HG03469 (cell line): ENCODE data around the gene EVPL.
"Not testable (repeated sequence)": the region's sequence is repeated elsewhere in the genome, so short reads cannot be mapped to it uniquely, and the experiment has no call there.

ENCODE experiments used
- ATAC-seq: cut with Tn5 transposase; IDR thresholded peaks from one replicate; pipeline ENCODE4 v1.9.1; 2021; ENCODE audit warnings: mild to moderate bottlenecking, moderate library complexity, moderate number of reproducible peaks; ENCODE audit not compliant: unreplicated experiment

The EVPL gene

DNA sequence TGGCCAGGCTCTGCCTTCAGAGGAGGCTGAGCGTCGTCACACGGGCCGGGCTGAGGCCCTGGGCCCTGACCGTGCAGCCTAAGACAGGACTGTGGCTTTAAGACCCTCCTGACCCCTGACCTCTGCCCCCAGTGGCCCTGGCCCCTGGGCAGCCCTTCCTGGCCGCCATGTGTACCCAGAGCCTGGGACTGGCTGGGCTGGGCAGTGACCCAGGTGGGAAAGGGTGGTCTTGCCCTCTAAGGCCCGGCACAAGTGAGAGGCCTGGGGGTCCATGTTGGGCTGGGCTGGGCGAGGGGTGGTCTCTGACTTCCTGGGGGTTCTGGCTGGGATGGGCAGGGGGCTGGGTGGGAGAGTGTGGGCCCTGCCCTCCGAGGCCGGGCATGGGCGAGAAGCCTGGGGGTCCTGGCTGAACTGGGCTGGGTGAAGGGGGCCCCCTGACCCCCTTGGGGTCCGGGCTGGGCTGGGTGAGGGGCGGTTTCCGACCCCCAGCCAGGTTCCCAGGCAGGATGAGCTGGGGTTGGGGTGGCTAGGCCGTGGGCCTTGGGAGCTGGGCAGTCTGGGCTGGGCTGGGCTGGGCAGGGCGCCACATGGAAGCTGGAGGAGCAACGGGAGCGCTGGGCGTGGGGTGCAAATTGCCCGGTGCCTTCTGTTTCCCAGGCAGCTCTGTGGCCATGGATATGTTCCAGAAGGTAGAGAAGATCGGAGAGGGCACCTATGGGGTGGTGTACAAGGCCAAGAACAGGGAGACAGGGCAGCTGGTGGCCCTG, 26.2 kb downstream of the EVPL start, which contains the start of gene CDK3:
CDK3 (plus strand) TSS at position 101 of the 767 bp plus-strand sequence; CDS start at position 672, 571 bp downstream.
- no peak for ATAC-seq

DNA sequence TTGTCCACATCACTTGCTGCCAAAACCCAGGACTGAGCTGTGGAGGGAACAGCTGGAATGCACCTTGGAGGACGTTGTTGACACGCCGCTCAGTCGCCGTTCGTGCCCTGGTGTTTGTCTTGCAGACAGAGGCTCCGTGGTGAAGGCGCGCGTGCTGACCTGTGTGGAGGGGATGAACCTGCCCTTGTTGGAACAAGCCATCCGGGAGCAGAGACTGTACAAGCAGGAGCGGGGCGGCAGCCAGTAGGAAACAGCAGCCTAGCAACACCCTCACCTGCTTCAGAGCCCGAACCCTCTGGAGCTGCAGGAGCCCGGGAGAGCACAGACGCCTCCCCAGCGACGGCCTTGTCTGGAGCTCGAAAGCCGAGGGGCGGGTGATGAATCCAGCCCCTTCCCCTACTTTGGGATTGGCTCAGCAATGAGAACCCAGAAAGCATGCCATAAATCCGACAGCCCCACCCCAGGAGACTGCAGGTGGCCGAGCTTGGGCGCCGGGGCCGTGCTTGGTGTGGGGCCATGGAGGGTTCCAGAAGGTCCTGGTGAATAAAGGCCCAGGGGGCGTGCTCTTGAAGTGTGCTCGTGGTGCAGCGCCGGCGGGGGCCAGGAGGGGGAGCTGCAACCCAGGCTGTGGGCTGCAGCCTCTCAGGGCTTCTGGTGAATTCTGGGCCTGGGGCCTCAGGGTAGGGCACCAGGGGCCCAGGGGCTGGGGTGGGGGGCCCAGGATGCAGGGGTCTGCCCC, 26.9 kb downstream of the EVPL start:
- no peak for ATAC-seq

DNA sequence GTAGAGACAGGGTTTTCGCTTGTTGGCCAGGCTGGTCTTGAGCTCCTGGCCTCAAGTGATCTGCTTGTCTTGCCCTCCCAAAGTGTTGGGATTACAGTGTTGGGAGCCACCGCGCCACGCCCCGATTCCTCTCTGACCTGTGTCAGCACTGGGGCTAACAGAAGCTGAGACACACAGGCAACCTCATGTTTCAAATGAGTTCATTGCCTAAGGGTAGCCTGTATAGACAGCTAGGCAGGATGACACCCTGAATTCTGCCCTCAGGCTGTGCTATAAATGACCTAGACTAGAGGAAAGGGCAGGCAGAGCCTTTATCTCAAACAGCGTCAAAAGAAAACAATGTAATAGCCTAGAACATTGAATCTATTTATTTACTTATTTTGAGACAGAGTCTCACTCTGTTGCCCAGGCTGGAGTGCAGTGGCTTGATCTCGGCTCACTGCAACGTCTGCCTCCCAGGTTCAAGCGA, 28.7 kb downstream of the EVPL start:
- no peak for ATAC-seq

DNA sequence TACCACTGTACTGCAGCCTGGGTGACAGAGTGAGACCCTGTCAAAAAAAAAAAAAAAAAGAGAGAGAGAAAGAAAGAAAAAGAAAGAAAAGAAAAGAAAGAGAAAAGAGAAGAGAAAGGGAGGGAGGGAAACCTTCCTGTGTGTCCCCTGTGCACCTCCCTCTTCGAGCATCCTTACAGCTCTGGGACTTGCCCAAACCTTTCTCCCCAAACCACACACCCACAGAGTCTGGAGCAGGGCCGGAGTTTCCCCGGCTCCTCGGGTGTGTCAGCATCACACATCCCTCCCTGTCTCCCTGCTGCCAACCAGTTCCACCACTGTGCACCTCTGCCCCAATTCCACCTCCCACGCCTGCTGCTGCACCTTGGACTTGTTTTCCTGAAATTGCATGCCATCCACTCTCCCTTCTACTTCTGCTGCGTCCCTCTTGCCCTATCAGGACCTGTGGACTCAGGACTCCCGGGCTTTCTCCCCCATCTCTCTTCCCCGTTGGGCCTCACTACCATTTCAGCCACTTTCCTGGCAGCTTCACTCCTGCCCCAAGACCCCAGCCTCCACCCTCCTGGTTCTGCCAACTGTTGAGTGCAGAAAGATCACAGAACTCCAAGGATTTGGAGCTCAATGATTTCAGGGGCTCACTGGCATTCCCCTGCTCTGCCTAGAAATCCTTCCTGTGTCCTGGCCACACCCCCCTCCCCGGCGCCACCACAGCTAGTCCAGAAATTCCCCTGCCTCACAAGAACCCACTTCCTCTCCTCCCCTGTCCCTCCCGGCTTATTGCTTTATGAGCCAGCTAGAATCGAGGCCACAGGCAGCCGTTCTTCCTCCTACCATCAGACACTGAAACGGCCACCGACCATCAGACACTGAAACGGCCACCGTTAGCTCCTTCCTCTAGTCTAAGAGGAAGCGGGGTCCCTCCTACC, 30.2 kb downstream of the EVPL start:
- ATAC-seq: no peak

DNA sequence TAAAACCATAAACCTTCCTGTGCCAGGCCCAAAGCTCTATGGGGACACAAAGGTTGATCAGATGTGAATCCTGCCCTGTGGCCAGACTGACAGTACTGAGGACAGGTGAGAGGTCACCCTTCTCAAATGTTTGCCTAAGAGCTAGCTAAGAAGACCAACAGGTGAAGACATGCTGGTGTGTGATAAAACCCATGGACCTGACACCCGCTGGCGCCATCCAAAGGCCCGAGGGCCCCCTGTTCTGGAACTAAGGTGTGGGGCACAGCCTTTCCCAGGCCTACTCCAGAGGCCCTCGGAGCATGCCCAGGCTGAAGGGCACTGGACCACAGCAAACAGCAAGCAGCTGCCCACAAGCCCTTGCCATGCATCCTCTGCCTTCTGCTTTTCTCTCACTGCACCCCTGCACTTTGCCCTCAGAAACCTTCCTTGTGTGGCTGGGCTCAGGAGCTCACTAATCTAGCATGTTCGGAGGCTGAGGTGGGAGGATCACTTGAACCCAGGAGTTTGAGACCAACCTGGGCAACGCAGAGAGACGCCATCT, 31.7 kb downstream of the EVPL start:
- ATAC-seq: no peak

DNA sequence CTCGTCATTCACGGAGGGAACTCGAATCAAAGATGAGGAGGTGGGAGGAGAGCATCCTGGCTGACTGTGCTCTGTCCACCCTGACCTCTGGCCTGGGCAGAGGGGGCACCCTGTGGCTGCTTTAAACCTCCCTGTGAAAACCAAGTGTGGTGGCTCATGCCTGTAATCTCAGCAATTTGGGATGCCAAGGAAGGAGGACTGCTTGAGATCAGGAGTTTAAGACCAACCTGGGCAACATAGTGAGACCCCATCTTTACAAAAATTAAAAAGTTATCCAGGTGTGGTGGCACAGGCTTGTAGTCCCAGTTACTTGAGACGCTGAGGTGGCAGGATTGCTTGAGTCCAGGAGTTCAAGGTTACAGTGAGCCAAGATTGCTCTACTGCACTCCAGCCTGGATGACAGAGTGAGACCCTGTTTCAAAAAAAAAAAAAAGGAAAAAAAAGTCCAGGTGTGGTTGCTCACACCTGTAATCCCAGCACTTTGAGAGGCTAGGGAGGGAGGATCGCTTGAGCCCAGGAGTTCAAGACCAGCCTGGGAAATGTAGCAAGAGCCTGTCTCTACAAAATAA, 32.2 kb downstream of the EVPL start:
- ATAC-seq: no peak

DNA sequence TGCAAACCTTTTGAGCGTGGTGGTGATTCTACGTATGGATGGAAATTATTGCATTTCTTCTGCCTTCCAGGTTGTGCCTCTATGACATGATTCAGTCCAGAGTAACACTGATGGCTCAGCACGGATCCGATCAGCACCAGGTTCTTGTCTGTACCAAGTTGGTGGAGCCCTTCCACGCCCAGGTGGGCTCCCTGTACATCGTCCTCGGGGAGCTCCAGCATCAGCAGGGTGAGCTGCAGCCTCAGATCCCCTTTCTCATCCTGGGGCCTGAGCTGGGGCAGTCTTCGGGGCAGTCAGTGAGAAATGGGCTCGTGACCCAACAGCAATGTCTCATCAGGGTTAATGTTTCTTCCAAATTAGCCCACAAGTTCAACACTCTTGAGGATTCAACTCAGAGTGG, 35.7 kb downstream of the EVPL start:
- ATAC-seq: no peak

DNA sequence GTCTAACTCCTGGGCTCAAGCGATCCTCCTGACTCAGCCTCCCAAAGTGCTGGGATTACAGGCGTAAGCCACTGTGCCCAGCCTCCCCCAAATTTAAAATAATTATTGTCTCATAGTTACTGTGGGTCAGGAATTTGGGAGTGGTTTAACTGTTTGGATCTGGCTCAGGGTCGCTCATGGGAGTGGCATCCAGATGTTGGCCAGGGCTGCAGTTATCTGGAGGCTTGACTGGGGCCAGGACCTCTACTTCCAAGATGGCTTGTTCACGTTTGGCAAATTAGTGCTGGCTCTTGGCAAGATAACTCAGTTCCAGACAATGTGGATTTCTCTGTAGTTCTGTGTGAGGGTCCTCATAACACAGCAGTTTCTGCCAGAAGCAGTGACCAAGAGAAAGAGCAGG, 40.1 kb downstream of the EVPL start:
- no peak for ATAC-seq

DNA sequence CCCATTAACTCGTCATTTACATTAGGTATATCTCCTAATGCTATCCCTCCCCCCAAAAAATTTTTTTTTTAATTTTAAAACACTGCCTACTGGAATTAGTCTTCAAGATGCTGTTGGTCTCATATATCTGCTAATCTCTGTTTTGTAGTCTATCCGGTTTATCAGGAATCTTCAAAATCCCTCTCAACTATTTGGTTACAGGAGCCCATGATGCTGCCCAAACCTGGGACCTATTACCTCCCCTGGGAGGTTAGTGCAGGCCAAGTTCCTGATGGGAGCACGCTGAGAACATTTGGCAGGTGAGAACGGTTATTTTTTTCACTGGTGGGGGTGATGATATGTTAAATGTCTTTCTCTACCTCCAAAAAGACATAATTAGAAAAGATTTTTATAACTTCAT, 41.1 kb downstream of the EVPL start:
- no peak for ATAC-seq

DNA sequence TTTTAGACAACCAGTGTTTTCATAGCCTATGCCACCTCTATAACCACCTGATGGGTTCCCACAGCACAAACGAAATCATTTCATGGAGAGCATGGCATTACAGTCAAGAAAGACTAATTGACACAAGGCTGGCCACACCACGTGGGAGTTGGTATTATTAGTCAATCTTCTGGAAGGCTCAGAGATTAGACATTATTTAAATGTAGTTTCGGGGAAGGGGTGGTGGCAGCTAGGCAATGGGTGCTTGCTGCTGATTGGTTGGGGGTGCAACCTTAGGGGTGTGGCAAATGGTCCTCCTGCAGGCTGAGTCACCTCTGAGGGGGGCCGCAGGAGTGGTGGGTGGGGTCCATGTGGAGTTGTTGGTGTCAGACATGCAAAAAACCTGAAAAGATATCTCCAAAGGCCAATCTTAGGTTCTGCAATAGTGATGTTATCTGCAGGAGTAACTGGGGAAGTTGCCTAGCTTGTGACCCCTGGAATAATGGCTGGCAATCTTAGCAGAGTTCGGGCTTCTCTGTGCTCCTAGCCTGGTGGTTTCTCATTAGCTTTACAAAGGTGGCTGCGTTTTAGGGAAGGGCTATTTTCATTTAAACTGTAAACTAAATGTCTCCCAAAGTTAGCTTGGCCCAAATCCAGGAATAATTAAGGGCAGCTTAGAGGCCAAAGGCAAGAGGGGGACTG, 43.5 kb downstream of the EVPL start:
- no peak for ATAC-seq

DNA sequence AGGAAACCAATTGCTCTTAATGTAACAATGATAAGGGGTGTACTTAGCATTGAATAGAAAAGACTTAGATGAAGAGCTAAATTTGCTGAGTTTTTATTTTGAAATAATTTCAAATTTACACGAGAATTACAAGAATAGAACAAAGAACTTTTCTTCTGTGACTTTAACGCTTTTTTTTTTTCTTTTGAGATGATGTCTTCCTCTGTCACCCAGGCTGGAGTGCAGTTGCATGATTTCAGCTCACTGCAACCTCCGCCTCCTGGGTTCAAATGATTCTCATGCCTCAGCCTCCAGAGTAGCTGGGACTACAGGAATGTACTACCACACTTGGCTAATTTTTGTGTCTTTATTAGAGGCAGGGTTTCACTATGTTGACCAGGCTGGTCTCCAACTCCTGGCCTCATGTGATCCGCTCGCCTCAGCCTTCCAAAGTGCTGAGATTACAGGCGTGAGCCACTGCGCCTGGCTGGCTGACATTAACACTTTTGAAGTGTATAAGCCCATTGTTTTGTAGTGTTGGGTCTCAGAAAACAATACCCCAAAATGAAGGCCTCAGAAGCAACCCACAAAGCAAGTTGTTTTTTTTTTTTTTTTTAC, 46.0 kb downstream of the EVPL start:
- no peak for ATAC-seq

DNA sequence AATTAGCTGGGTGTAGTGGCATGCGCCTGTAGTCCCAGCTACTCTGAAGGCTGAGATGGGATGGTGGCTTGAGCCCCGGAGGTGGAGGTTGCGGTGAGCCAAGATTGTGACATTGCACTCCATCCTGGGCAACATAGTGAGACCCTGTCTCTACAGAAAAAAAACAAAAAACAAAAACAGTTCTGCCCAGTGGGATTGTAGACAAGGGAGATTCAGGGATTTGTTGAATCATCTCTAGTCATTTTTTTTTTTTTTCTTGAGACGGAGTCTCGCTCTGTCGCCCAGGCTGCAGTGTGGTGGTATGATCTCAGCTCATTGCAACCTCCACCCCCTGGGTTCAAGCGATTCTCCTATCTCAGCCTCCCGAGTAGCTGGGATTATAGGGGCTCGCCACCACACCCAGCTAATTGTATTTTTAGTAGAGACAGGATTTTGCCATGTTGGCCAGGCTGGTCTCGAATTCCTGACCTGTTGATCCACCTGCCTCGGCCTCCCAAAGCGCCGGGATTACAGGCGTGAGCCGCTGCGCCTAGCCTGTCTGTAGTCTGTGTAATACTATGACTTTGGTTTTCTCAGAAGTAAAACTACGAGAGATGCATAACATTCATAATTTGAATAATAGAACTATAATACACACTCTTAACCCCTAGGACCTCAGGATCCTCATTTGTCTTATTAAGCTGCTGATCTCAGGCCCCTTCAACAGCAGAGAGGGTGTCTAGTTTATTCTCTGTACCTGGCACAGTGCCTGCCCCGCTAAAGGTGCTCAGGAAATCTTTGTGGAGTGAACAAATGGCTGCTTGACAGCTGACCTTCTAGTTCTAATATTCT, 46.7 kb downstream of the EVPL start:
- no peak for ATAC-seq

DNA sequence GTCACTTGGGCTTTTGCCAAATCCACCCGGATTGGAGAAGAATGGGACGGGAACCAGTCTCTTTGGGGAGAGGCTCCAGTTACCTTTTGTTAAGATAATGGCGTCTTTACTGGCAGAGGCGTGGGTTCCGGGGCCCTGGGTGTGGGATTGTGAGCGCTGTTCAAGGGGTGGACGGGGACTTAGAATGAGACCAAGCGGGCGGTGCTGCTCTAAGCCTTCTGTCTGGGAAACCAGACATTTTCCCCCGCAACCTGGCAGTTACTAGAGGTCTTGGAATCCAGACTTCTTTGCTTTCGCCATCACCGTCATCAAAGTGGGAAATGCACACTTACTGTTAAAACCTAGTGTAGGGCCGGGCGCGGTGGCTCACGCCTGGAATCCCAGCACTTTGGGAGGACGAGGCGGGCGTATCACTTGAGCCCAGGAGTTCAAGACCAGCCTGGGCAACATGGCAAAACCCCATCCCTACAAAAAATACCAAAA, 47.4 kb downstream of the EVPL start:
- no peak for ATAC-seq

DNA sequence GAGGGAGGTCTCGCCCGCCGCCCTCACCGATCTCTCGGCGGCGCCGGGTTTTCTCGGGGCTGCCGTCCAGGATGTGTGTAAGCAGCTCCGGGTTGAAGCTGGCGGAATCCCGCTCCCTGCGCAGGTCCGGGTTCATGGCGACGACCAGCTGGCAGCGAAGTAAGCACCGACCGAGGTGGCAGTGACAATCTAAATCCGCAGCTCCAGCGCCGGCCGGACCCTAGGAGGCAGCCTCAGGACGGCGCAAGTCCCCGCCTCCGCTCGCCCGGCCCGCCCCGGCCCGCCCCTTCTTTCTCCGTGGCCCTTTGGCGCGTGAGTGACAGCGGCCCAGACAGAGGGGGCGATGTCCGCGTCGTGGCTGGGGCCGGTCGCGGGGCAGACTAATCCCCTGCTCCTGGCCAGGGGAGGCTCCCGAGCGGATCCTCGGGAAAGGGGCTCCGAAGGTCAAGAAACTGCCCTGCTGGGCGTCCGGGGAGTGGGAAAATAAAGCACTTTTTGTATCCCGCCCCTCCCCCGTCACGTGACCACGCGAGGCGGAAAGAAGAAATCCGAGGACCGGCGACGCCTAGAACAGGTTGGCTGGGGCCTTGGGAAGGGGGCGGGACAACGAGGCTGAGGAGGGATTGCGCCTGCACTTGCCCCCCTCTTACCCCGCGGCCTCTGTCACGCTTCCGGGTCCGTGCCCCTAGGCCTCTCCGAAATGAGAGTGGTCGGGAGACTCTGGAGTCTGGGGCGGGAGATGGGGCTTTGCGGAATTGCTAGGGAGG, 48.0 kb downstream of the EVPL start, which contains the start of the genes ACOX1 and TEN1:
ACOX1 (minus strand) TSS at position 229 of the 767 bp plus-strand sequence; CDS start at position 136, 93 bp downstream.
TEN1 (plus strand) TSS at position 303 of the 767 bp plus-strand sequence. CDS start 6,953 bp downstream, outside the sequence.
- peak; percentile 49 for ATAC-seq

DNA sequence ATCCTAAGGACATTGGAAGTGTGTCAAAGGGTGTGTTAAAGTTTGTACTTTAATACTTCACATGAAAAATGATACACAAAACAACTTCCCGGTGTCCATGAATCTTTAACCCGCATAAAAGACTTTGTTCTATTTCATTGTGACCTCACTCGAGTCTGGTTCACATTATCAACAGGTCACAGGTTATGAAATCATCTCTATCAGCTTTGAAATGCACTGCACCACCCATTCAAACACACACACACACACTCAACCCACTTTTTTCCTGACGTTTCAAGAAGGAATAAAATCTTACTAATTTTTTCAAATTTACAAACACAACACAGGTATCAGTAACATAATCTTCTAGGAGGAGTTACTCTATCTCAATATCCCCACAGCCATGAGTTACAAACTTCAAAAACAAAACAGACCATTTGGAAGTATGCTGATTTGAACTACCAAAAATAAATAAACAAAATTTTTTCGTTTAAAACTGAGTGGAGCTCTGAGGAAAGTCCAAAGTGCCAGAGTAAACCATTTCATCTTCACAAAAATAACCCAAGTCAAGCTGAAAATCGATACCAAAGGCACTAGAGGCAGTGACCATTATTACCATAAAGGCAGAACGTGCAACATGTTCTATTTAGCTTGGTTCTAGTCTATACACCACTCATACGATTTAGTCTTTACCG, 50.8 kb downstream of the EVPL start:
- ATAC-seq: no peak

DNA sequence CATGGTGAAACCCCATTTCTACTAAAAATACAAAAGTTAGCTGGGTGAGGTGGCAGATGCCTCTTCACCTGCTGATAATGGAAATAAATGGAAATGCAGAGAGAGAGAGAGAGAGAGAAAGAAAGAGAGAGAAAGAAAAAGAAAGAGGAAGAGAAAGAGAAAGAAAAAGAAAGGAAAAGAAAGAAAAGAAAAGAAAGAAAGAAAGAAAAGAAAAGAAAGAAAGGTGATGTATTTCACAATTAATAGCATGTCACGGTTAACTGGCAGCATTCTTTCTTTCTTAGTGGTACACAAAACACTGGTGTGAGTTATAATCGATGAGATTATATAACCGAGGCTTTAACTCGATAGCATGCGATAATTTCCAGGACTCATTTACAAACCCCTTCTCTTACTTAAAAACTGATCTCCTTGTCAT, 51.3 kb downstream of the EVPL start:
- ATAC-seq: no peak

DNA sequence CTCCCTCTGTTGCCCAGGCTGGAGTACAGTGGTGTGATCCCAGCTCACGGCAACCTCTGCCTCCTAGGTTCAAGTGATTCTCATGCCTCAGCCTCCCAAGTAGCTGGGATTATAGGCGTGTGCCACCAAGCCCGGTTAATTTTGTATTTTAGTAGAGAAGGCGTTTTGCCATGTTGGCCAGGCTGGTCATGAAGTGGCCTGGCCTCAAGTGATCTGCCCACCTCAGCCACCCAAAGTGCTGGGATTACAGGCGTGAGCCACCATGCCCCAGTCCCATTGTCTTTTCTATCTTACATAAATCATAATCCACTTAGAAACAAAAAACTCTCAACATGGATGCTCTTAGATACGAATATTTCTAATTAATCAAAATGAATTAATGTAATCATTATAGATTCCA, 51.9 kb downstream of the EVPL start:
- not testable (repeated sequence) for ATAC-seq
